ENCODE results near the gene ADORA1. TPM values are rescaled to one million over a fixed set of nuclear protein-coding genes. Genes with fewer than 3 reads are reported as not detected.

Gene ADORA1
- total RNA-seq, 2 experiments from 2014 or later = not detected

GRCh38 chr1:203100516-203100869, 27.0 kb upstream of the ADORA1 start:
- Mint-ChIP-seq H3K4me3 (no peak overlapping the region), H3K27ac (no peak overlapping the region), H3K27me3 (peaks cover 26% of the 10 kb centered on the region), H3K4me1 (no peaks in the 10 kb centered on the region), H3K36me3 (no peaks in the 10 kb centered on the region), H3K9me3 (peaks cover 9% of the 10 kb centered on the region)
- ATAC-seq (ENCODE audit: low read depth) (no peak), DNase-seq (no peak)
- POLR2A ChIA-PET = no interaction called here

GRCh38 chr1:203101813-203102634, 25.5 kb upstream of the ADORA1 start:
- H3K36me3 Mint-ChIP-seq = no peaks in the 10 kb centered on the region
- no peak overlapping the region for H3K27ac Mint-ChIP-seq
- DNase-seq = no peak
- H3K27me3 Mint-ChIP-seq = peaks cover 33% of the 10 kb centered on the region
- no peak overlapping the region for H3K4me3 Mint-ChIP-seq
- POLR2A ChIA-PET = no interaction called here
- H3K4me1 Mint-ChIP-seq = no peaks in the 10 kb centered on the region
- no peak for ATAC-seq (ENCODE audit: low read depth)
- peaks cover 4% of the 10 kb centered on the region for H3K9me3 Mint-ChIP-seq

GRCh38 chr1:203103216-203103615, 24.3 kb upstream of the ADORA1 start:
- Mint-ChIP-seq H3K36me3 (no peaks in the 10 kb centered on the region), H3K4me1 (no peaks in the 10 kb centered on the region), H3K9me3 (peaks cover 4% of the 10 kb centered on the region), H3K4me3 (no peak overlapping the region), H3K27me3 (peaks cover 36% of the 10 kb centered on the region), H3K27ac (no peak overlapping the region)
- no peak for DNase-seq
- ATAC-seq (ENCODE audit: low read depth) = no peak
- POLR2A ChIA-PET = no interaction called here

DNA sequence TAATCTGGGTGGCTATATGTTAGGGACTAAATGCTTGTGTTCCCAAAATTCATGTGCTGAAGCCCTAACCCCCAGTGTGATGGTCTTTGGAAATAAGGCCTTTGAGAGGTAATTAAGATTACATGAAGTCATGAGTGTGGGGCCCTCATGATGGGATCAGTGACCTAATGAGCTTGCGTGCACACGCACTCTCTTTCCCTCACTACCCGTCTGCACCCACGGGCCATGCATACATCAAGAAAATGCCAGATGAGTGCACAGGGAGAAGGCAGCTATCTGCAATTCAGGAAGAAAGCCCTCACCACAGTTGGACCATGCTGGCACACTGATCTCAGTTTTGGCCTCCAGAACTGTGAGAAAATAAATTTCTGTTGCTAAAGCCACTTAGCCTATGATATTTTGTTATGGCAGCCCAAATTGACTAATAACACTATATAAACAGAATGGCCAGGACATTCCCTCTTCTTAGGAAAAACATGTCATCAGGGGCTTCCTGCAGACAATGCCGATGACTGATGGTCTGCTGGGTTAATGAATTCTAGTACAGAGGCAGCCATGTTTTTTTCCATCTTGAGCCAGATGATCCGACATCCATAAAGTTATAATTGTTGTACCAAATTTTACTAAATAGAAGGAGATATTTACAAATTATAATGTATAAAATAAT, 23.6 kb upstream of the ADORA1 start:
- no peak for DNase-seq
- no peaks in the 10 kb centered on the region for H3K4me1 Mint-ChIP-seq
- no peak overlapping the region for H3K27ac Mint-ChIP-seq
- peaks cover 4% of the 10 kb centered on the region for H3K9me3 Mint-ChIP-seq
- no peak overlapping the region for H3K4me3 Mint-ChIP-seq
- no peaks in the 10 kb centered on the region for H3K36me3 Mint-ChIP-seq
- peaks cover 42% of the 10 kb centered on the region for H3K27me3 Mint-ChIP-seq
- ATAC-seq (ENCODE audit: low read depth) = no peak
- POLR2A ChIA-PET = no interaction called here

DNA sequence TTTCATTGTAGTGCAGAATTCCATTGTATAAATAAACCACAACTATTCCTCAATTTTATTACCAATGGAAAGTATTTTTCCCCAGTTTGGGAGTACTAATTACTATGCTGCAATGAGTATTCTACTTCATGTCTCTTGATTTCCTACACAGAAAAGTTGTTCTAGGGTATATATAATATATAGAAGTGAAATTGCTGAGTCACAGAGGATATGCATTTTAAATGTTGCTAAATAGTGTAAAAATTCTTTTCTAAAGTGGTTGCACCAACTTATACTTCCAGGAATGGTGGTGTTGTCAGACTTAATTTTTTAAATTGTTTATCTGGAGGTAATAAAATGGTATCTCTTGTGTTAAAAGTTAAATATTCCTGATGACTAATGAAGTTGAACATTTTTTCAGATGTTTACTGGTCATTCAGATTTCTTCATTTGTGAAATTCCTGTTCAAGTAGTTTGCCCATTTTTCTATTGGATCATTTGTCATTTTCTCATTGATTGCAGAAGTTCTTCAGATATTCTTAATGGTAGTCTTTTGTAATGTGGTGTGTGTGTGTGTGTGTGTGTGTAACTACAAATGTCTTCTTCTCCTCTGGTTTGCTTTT, 22.6 kb upstream of the ADORA1 start:
- H3K27ac Mint-ChIP-seq = no peak overlapping the region
- POLR2A ChIA-PET = no interaction called here
- no peaks in the 10 kb centered on the region for H3K36me3 Mint-ChIP-seq
- no peaks in the 10 kb centered on the region for H3K4me1 Mint-ChIP-seq
- DNase-seq (no peak), ATAC-seq (ENCODE audit: low read depth) (no peak)
- H3K9me3 Mint-ChIP-seq = peaks cover 4% of the 10 kb centered on the region
- no peak overlapping the region for H3K4me3 Mint-ChIP-seq
- H3K27me3 Mint-ChIP-seq = peaks cover 49% of the 10 kb centered on the region

DNA sequence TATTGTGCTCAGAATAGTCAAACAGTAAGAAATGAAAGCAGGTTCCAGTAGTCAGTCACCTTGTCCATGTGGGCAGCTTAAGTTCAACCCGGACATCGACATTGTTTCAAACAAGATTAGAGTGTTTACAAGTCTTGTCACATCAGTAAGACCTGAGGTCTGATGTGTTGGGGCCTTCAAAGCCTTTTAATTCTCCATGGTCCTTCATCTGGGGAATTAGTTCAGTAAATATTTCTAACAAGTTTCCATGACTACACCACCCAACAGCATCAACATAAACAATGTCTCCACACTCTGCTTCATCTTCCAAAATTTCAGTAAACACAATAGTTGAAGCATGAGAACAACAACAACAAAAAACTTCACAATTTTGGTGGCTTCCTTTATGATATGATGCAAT, 15.1 kb upstream of the ADORA1 start:
- Mint-ChIP-seq H3K27me3 (peaks cover 36% of the 10 kb centered on the region), H3K27ac (no peak overlapping the region), H3K36me3 (no peaks in the 10 kb centered on the region), H3K9me3 (no peaks in the 10 kb centered on the region), H3K4me3 (no peak overlapping the region), H3K4me1 (no peaks in the 10 kb centered on the region)
- ATAC-seq (ENCODE audit: low read depth) (no peak), DNase-seq (no peak)
- POLR2A ChIA-PET = no interaction called here

GRCh38 chr1:203113308-203113707, 14.2 kb upstream of the ADORA1 start:
- Mint-ChIP-seq H3K27me3 (peaks cover 34% of the 10 kb centered on the region), H3K27ac (no peak overlapping the region), H3K36me3 (no peaks in the 10 kb centered on the region), H3K4me1 (no peaks in the 10 kb centered on the region), H3K4me3 (no peak overlapping the region), H3K9me3 (no peaks in the 10 kb centered on the region)
- POLR2A ChIA-PET = no interaction called here
- no peak for DNase-seq
- no peak for ATAC-seq (ENCODE audit: low read depth)

- ATAC-seq (ENCODE audit: low read depth) (no peak), DNase-seq (no peak)
- H3K36me3 Mint-ChIP-seq = no peaks in the 10 kb centered on the region
- no peaks in the 10 kb centered on the region for H3K4me1 Mint-ChIP-seq
- no peak overlapping the region for H3K4me3 Mint-ChIP-seq
- H3K27me3 Mint-ChIP-seq = peaks cover 29% of the 10 kb centered on the region
- POLR2A ChIA-PET = no interaction called here
- H3K9me3 Mint-ChIP-seq = no peaks in the 10 kb centered on the region
- H3K27ac Mint-ChIP-seq = no peak overlapping the region
Measured at GRCh38 chr1:203114202-203114601, 13.3 kb upstream of the ADORA1 start.

DNA sequence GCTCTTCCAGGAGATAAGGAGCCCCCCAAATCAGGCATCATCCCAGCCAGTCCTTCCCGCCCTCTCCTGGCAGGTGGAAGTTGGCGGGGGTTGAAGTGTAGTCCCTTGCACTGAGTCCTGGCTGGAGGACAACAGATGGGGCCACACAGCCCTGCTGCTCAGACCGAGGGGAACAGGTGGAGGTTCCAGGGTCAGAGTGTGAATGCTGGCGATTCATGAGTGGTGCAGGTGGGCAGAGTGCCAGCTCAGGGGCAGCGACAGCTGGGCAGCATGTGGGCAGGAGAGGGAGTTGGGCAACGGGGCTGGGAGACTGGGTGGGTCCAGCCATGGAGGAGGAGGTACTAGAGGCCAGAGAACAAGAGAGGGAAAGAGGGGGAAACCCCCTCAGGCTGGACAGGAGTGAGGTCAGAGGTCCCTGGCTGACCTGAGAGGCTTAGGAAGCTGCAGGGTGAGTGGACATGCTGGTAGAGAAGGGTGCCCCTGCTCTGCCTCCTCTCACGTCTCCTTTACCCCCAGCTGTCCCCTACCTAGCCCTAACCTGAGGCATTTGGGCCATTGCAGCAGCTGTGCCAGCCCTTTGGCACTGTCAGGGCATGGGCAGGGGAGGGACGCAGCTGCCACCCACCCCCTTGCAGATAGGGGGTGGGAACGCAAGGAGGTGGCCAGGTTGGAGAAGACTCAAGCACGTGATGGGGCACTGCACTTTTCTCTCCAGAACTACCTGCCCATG, 11.3 kb upstream of the ADORA1 start:
- Mint-ChIP-seq H3K27me3 (peaks cover 35% of the 10 kb centered on the region), H3K27ac (no peak overlapping the region), H3K4me3 (no peak overlapping the region), H3K36me3 (no peaks in the 10 kb centered on the region), H3K9me3 (no peaks in the 10 kb centered on the region), H3K4me1 (peaks cover 3% of the 10 kb centered on the region)
- DNase-seq (no peak), ATAC-seq (ENCODE audit: low read depth) (no peak)
- POLR2A ChIA-PET = no interaction called here

- H3K9me3 Mint-ChIP-seq = no peaks in the 10 kb centered on the region
- ATAC-seq (ENCODE audit: low read depth) = peak; percentile 74
- POLR2A ChIA-PET = no interaction called here
- peaks cover 43% of the 10 kb centered on the region for H3K27me3 Mint-ChIP-seq
- peak; percentile 68 for DNase-seq
- H3K4me3 Mint-ChIP-seq = no peak overlapping the region
- peaks cover 12% of the 10 kb centered on the region for H3K4me1 Mint-ChIP-seq
- no peak overlapping the region for H3K27ac Mint-ChIP-seq
- H3K36me3 Mint-ChIP-seq = no peaks in the 10 kb centered on the region
Measured at GRCh38 chr1:203117611-203118575, 9.6 kb upstream of the ADORA1 start.

DNA sequence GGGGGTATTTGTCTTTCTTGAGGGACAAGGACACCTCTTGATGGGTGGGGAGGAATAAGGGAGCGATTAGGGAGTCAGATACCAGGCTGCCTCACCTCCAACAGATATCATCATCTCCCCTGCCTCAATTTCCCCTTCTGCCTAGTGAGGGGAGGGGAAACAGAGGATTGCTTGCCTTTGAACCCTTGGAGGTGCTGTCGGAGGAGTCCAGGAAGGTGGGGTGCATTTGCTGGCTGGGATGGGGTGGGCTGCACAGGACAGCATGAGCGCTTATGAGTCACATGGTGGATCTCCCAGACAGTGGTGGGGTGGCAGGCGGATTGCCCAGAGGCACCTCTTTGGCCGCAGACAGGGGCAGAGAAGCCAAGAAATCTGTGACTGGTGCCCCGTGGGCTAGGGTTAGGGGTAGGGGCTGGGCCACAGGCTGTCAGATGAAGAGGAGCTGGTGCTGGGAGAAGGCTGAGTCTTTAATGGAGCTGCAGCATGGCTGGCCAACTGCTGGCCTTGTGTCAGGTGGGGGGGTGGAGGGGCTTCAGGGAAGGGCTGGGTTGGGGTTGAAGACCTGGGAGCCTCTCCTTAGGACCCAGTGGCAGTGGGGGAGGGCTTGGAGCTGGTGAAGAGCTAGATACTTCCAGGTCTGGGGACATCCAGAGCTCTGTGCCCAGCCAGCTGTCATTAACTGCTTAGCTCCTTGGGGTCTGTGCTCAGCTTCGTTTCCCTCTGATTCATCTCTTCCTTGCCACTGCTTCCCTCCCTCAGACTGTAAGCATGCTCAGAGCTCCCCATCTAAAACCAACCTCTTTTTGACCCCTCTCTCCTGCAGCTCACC, 7.0 kb upstream of the ADORA1 start:
- no peaks in the 10 kb centered on the region for H3K9me3 Mint-ChIP-seq
- peaks cover 17% of the 10 kb centered on the region for H3K4me1 Mint-ChIP-seq
- no peak for ATAC-seq (ENCODE audit: low read depth)
- H3K27me3 Mint-ChIP-seq = peaks cover 62% of the 10 kb centered on the region
- no peak for DNase-seq
- H3K36me3 Mint-ChIP-seq = no peaks in the 10 kb centered on the region
- H3K27ac Mint-ChIP-seq = no peak overlapping the region
- POLR2A ChIA-PET = interaction anchor here (0.7 kb wide), 1 partner anchor 256 kb away, joined by 3 read pairs; no protein-coding TSS in a partner anchor
- no peak overlapping the region for H3K4me3 Mint-ChIP-seq

Data from activated naive CD8-positive, alpha-beta T cell treated with anti-CD3 and anti-CD28 coated beads, Interleukin-2, amount 10 ng/mL, durations not matched to agents 7 days and 5 days (primary cell).